Activated T-cell treated with anti-CD3 and anti-CD28 coated beads for 1 hour (primary cell): ENCODE data around the gene PLCB4.

Source experiments
- DNase-seq: peaks from one replicate; pipeline ENCODE4 v3.0.0-alpha.2; 2020; ENCODE audit warnings: low read depth

Gene PLCB4

DNA sequence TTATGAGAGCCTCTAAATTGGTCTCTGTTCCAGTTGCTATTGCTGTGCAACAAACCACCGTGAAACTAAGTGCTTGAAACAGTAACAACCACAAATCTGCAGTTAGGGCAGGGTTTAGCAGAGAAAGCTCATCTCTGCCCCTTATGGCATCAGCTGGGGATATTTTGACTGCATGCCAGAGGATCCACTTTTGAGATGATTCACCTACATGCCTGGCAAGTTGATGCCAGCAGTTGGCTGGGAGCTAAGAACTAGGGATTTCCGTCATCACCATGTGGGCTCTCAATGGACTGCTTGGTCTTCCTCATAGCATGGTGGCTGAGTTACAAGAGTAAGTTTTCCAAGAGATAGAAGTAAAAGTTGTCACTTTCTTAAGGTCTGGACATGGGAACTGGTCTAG lies 35.1 kb downstream of the PLCB4 start:
- DNase-seq, result no peak

DNA sequence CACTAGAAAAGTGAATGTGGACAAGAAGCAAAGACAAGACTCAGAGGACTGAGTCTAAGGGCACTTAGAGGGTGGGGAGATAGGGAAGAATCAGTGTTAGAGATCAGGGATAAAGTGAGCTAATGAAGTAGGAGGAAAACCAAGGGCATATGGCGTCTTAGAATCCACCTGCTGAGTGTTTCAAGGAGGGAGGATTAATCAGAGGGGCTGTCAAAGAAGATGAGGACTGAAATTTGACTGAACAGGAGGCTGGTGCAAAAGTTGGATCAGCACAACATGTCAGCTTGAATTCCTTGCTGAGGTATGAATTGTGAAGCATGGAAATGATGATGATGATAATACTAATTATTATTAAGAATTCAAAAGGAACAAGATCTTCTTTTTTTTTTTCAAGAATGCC lies 39.4 kb downstream of the PLCB4 start:
- no peak for DNase-seq

DNA sequence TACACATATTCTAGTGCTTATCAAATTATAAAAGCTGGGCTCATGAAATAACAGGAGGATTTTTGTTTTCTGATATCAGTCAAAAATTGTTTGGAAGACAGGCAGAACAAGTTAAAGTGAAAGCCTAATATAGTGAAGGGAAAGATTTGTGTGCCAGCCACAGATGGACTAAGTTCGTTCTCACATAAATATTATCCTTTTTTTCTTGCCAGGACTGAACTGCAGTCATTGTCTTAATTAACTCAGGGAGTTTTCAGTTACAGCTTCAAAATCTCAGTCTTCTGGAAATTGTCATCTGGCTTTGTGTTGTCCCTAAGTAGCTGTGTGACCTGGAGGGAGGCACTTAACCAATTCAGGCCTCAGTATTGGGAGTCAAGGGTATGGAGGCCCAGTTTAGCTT lies 40.7 kb downstream of the PLCB4 start:
- no peak for DNase-seq

DNA sequence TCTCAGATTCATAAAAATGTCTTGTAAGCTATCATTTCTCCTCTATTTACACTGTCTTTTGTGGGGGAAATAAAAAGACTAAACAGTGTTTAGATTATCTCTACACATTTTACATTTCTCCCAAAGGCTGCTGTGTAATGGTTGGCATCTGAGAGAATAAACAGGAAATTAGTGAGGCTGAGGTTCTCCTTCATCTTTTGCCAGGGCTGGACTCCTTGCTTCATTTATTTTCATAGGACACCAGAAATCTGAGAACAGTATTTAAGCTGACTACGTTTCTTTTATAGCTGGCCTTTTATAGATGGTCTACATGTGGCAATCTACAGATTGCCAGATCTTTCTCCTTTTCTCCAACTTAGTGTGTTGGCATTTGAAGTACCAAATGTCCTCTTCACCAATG lies 41.5 kb downstream of the PLCB4 start:
- no peak for DNase-seq

DNA sequence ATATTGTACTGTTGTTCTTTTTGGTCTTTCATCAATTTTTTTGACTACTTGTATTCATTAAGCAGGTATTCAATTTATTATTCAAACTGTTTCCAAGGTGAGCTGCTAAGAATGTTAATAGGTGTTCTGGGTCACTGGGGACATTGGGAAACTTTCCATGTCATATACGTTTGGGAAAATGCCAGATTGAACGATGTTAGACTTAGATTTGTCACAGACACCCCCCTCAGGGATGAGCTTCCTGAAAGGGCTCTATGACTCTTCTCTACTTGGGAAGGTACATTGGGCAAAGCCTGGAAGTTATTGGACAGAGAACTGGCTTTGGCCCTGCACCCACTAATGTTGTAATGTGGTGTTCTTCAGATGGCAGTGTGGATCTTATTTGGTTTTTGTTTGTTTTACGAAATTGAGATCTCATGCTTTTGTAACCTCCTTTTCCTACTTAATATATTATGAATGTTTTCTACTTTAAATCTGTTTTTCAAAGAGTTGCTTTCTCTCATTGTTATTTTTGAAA lies 42.1 kb downstream of the PLCB4 start:
- no peak for DNase-seq

DNA sequence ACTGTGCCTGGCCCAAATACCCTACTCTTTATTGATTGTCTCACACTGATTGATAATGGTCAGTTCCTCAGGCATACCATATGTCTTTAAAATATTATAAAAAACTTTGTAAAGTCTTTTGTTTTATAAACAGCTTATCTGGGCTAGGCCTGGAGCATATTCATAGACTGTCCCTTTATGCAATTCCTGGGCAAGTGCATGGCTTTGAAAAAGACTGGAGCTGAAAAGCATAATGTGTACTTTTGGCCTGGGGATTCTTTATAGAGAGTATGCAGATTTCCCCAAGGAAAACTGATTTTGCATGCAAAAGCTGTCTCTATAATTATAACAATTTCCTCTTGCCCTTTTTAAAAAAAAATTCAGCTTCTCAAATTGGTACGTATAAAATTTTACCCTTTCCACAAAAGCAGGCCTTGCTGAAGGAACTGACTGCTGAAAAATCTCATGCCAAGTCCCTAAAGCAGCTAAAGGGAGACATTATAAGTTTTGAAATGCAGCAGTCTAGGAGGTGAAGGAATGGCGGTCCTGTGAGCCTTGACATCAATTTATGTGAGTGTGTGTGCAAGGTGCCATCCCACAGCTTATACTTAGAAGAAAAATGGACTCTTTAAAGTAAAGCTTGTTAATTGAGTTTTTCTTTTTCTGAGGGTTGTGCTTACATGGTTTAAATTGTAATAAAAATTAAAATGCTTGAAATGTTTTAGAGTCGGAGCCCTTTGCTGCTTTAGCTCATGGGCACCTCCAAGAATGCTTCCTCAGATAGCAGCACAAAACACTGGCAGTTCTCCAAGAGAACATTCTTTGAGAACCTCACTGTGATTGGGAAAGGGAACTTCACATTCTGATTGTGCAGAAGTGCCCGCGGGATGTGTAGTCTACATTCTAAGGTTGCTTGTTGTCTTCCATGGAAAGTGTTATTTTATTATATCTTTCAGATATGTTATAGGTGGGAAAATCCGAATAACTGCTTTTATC lies 43.9 kb downstream of the PLCB4 start:
- DNase-seq, result no peak

DNA sequence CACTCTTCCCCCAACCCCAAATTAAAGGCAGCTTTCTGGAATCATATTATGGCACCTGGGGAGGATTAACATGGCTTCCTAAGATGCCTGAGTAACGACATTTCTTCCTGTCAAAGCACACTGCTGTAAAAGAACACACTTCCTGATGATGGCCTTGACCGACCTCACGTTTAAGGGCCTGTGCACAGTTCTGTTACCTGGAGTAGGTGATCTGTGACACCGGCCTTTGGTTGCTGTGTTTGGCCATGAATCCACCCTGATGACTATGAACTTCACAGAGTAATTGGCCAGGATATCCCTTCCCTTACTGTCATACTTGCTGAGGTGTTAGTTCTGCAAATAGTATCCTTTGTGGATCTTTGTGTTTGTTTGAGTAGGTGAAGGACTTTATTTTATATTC lies 45.8 kb downstream of the PLCB4 start:
- no peak for DNase-seq

DNA sequence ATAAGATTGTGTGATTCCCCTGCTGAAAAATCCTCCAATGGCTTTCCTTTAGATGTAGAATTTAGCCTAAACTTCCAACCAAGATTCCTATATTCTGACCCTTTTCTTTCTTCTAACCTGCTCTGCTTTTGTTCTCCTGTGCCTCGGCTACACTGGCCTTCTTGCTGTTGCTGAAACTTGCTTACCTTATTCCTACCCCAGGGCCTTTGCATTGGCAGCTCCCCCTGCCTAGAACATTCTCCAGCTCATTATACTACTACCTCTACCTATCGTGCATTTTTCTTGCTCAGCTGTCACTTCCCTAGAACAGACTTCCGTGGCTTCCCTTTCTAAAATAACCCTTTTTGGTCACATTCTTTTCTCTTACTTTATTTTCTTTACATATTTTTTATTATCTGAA lies 48.7 kb downstream of the PLCB4 start:
- no peak for DNase-seq

DNA sequence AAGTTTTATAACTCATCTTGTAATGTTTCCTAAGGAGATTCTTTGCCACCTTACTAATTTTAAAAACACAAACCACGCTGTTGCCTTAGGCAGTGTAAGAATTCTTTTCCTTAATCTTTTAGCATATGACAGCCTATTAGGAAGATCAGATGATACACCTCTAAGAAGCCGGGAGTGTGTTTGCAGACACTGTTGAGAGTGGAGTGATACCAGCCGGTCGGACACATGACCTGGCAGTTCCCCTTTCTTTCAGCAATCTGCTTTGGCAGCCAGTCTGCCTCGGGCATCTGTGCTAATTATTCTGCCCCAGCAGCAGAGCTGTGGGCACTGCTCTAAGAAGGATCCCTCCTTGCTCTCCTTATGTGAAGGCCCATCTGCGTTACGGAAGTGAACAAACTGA lies 50.9 kb downstream of the PLCB4 start:
- no peak for DNase-seq

DNA sequence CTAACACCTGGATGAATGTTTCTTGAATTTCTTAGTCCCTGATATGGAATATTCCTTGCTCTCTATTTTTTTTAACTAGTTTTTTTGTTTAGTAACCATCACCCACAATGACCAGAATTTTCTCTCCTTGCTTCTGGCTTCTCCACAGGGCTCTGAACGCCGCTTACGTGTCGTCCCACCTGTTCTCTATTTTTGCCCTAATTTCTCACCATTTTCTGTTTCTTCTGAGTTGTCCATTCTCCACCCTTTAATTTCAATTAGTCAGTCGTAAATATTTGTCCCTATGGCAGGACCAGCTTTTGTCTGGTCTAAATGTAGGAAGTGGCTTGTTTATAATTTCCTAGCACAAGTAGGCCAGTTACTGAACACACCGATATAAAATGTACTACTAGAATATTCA lies 52.3 kb downstream of the PLCB4 start:
- no peak for DNase-seq

DNA sequence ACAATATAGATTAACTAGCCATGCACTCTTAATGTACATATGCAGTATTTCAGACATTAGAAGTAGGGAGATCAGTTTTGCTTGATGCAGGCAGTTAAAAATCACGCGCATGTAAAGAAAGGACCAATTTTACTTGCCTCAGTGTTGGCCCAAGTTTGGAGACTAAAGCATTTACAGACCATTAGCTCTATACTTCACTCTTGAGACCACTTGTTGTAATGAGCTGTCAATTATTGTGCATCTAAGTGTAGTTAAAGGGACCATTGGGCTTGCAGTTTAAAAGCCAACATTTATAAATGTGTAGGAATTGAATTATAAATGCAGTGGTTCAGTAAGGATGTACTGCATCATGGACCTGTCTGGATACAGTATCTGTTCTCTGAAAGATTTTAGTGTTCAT lies 53.7 kb downstream of the PLCB4 start:
- no peak for DNase-seq

DNA sequence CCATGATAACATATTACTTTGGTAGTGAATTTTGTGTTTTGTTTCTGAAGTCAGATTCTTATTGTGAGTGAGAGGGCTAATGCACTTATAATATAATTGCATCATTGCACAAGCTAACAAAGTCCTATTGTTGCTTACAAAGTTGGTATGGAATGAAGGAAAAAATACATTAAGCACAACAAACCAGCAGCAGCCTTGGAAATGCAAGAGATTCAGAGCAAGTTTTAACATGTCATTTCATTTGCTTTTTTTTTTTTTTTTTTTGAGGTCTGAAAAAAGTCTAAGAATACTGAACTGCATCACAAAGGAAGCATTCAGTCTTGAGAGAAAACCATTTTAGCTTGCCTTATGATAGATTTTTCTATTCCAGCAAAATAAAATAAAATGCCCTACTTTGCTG lies 57.6 kb downstream of the PLCB4 start:
- DNase-seq, result no peak

DNA sequence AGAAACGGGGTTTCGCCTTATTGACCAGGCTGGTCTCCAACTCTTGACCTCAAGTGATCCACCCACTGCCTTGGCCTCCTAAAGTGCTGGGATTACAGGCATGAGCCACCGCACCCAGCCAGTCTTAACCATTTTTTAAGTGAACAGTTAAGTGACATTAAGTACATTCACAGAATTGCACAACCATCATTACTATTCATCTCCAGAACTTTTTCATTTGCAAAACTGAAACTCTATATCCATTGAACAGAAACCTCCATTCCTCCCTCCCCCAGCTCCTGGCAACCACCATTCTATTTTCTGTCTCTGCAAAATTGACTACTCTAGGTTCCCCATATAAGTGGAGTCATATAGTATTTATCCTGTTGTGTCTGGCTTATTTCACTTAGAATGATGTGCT lies 59.7 kb downstream of the PLCB4 start:
- no peak for DNase-seq

DNA sequence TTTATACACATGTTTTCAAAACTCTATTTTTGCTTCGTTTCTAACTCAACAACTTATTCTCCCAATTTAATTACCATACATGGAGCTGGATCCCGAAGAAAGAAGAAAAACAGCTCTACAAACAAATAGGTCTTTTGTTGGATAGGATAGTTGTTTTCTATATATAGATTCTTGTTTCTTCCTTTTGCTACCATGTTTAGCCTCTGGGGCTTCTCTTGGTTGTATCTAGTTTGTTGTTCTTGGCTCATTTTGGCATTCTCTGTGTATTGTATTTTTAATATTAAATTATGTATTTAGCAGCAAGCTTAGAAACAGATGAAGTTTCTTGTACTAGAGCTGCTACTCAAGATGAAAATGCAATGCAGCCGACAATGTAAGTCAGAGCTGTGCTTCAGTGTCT lies 60.9 kb downstream of the PLCB4 start:
- DNase-seq, result no peak

DNA sequence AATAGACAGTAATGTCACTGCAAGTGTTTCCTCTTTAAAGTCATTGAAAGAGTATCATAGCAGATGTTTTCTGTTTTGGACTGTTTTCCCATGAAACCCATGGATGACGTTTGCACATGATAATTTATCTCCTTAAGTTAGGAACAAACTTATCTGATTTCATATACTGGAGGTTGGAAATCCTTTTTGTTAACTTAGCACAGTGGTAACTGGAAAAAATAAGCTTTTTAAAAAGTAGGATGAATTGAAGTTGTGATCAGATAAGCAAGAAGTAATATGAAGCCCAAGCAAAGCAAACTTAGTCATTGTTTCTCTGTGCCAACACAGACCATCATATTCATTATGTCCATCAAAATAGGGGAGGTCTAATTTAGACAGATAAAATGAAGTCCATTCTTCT lies 61.6 kb downstream of the PLCB4 start:
- no peak for DNase-seq

DNA sequence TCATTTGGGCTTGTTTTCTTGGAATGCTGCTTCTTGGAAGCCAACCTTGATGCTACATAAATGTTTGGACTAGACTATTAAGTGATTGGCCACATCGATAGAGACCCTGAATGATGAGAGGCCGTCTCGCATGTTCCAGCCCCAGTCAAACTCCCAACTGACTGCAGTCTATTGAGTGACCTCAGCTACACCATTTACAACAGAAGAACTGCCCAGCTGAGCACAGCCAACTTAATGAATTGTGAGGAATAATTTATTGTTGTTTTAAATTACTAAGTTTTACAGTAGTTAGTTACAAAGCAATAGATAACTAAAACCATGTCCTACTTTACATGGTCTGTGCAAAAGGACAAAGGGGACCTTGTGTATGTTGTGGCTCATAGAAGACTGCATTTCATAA lies 63.0 kb downstream of the PLCB4 start:
- DNase-seq, result no peak

DNA sequence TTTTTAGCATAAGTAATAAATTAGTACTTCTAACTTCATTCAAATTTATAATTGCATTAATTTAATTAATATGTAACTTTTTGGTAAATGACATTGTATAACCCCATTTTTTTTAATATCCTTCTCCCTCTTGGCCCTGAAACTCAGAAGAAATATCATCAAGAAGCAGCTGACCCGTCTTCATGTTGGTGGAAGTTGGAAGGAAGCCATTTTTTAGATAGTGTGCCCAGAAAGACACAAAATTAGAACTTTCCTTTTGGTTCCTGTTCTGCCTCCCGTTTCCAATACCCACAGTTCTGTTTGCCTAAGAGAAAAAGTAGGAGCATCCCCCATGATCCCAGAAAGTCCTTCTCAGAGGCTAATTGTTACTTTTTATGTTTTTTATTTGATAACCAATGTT lies 65.5 kb downstream of the PLCB4 start:
- DNase-seq, result no peak

DNA sequence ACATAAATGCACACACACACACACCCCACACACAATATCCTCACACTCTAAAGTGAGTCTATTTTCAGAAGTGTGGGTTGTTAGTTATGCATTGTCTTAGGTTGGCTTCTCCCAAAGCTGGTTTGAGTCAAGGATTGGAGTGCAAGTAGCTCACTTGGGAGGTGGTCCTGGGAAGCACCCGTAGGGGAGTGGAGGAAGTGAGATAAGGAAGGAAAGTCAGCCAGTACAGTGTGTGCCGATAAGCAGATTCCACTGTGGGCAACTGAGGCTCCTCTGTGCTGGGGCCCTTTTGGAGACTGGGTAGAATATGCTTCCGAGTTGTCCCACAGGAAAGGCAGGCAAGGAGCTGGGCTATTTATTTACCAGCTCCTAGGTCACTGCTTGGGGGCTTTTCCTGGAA lies 67.2 kb downstream of the PLCB4 start:
- no peak for DNase-seq

DNA sequence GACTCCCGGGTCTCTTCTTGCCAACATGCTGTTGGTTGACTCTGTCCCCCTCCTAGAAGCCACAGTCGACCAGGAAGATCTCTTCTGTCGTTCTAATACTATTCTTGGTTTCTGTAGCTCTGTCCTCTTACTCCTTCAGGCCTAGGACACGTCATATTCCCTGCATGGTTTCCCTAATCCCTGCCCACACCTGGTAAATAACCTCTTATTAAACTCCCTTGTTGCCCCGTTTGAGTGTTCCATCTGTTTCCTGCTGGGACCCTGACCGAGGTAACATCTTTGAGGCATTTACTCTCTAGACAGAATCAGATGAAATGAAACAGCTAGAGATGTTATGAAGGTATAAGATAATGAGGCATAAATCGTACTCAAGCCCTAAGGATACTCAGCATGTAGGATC lies 68.1 kb downstream of the PLCB4 start:
- no peak for DNase-seq

DNA sequence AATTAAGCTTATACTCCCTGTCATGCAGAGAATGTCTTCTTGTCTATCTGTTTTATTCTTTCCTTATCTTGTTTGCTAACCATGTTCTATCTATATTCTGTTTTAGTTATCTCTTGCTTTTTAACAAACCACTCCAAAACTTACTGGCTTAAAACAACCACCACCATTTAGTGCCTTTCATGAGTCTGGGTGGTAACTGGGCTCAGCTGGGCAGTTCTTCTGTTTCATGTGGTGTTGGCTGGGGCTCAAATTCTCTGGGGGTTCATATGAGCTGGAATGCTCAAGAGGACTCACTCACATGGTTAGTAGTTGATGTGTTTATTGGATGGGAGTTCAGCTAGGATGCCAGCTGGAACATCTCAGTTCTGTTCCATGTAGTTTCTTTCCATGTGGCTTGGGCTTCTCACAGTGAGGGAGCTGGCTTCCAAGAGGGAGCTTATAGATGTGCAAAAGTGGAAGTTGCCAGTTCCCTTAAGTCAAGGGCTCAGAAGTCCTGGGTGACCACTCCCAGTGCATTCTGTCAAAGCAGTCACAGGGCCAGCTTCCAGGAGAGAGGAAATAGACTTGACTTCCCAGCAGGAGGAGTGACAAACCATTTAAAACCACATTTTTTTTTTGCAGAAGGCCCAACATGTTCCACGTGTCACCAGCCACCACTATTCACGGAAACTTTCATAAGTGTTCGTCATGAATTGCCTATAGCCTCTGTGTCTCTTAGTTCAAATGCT lies 70.4 kb downstream of the PLCB4 start:
- DNase-seq, result no peak

DNA sequence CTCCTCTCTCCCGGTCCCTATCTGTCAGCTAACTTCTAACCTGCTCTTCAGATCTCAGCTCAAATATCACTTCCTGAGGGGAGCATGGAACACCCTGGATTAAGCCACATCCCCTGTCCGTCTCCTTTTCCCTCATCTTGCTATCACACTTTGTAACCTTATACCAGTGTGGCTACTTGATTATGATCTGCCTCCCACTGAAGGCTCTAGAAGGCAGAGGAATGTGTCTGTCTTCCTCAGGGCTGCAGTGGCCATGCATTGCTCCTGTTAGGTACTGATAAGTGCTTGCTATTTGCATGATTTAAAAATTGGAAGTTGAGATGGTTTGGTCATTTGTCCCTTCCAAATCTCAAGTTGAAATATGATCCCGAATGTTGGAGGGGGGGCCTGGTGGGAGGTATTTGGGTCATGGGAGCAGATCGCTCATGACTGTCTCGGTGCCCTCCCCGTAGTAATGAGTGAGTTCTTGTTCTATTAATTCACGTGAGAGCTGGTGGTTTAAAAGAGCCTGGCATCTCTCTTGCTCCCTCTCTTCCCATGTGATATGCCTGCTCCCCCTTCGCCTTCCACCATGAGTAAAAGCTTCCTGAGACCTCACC lies 71.4 kb downstream of the PLCB4 start:
- no peak for DNase-seq

DNA sequence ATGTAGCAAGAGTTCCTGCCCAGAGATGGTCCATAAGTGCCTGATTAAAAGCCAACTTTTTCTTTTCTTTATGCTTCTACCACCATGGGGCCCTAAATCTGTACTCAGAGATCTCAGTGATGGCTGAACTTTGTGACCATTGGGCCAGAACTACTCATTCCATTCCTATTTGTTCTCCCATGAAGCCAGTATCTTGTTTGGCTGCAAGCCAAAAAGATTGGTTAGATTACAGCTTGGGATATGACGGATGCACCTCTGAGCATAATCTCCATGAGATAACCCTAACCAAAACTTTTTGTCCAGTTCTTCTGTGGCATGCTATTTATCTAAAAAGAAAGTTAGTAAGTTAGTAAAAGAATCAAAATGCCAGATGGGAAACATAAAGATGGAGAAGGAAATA lies 72.2 kb downstream of the PLCB4 start:
- DNase-seq, result no peak

DNA sequence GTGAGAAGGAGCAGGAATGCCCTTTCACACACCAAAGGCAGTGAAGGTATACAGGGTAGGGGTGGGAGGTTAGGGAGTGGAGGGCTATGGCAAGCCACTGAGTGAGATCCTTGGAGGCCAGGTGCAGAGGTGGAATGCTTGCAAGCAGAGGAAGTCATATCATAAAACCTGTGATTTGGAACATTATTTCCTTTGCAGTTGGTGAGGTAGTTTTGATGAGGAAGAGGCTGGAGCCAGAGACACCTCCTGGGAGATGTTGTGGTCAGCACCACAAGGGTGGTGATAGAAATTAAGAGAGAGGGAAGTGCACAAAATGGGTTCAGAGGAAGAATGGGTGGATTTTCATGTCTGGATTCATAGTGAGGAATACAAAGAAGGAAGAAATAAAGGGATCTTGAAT lies 73.0 kb downstream of the PLCB4 start:
- DNase-seq, result no peak
